GM23338 (cell line): Measurements from ENCODE around the gene RIMS1. TPM values are rescaled to one million over a fixed set of nuclear protein-coding genes. Genes with fewer than 3 reads are reported as not detected.

Experiments
- ATAC-seq: fragments of 200-7000 bp; cut with Tn5 transposase; 3 replicates; pipeline ENCODE4 v1.9.1; 2020
- DNase-seq: peaks from one replicate; pipeline ENCODE4 v3.0.0-alpha.2; 2015; ENCODE audit warnings: low spot score
- H2AFZ ChIP-seq: fragments of 200-600 bp; sonication (generic); 2 replicates; pipeline ENCODE4 v1.8.0; 2016; ENCODE audit warnings: antibody characterized with exemption, mild to moderate bottlenecking, moderate library complexity
- H3F3A ChIP-seq: fragments of 200-600 bp; sonication (generic); replicated peaks from 2 replicates; pipeline ENCODE4 v1.8.0; 2017; ENCODE audit warnings: antibody characterized with exemption, mixed run types, low read depth
- H3K27ac ChIP-seq: fragments of 200-600 bp; sonication (generic); 2 replicates; pipeline ENCODE4 v1.6.1; 2016; ENCODE audit warnings: low read depth
- H3K27me3 ChIP-seq: fragments of 200-600 bp; sonication (generic); 2 replicates; pipeline ENCODE4 v1.8.0; 2016; ENCODE audit warnings: mild to moderate bottlenecking, mixed run types, moderate library complexity; ENCODE audit not compliant: insufficient read depth
- H3K36me3 ChIP-seq: fragments of 200-600 bp; sonication (generic); 2 replicates; pipeline ENCODE4 v1.8.0; 2016; ENCODE audit warnings: mild to moderate bottlenecking; ENCODE audit not compliant: insufficient read depth
- H3K4me1 ChIP-seq: fragments of 200-600 bp; sonication (generic); 2 replicates; pipeline ENCODE4 v1.8.0; 2016; ENCODE audit warnings: mild to moderate bottlenecking, moderate library complexity; ENCODE audit not compliant: insufficient read depth
- H3K4me2 ChIP-seq: fragments of 200-600 bp; sonication (generic); 2 replicates; pipeline ENCODE4 v1.7.1; 2017; ENCODE audit warnings: mixed run types
- H3K4me3 ChIP-seq: fragments of 200-600 bp; sonication (generic); 2 replicates; pipeline ENCODE4 v1.6.1; 2016; ENCODE audit warnings: mixed run types
- H3K79me2 ChIP-seq: fragments of 200-600 bp; sonication (generic); replicated peaks from 2 replicates; pipeline ENCODE4 v1.8.0; 2017; ENCODE audit warnings: mild to moderate bottlenecking; ENCODE audit not compliant: insufficient read depth
- H3K9me2 ChIP-seq: fragments of 200-600 bp; sonication (generic); 2 replicates; pipeline ENCODE4 v1.8.0; 2017; ENCODE audit not compliant: insufficient read depth
- H4K20me1 ChIP-seq: fragments of 200-600 bp; sonication (generic); replicated peaks from 2 replicates; pipeline ENCODE4 v1.8.0; 2017; ENCODE audit warnings: mild to moderate bottlenecking; ENCODE audit not compliant: insufficient read depth
- H3K27ac Mint-ChIP-seq: 2 replicates; pipeline ENCODE4 v1.8.0; 2020; ENCODE audit warnings: inconsistent platforms, mild to moderate bottlenecking, moderate library complexity, mixed read lengths
- H3K27me3 Mint-ChIP-seq: 3 replicates; pipeline ENCODE4 v1.8.0; 2022; ENCODE audit warnings: low read depth, mild to moderate bottlenecking, moderate library complexity, mixed read lengths, inconsistent platforms; ENCODE audit not compliant: insufficient read depth, poor library complexity
- H3K36me3 Mint-ChIP-seq: 3 replicates; pipeline ENCODE4 v1.8.0; 2021; ENCODE audit warnings: low read depth, mild to moderate bottlenecking, inconsistent platforms, moderate library complexity, mixed read lengths
- H3K4me1 Mint-ChIP-seq: 3 replicates; pipeline ENCODE4 v1.8.0; 2020; ENCODE audit warnings: mild to moderate bottlenecking, inconsistent platforms, mixed read lengths
- H3K4me3 Mint-ChIP-seq: 3 replicates; pipeline ENCODE4 v1.8.0; 2021; ENCODE audit warnings: moderate library complexity, mild to moderate bottlenecking, inconsistent platforms, mixed read lengths
- H3K9me3 Mint-ChIP-seq: 3 replicates; pipeline ENCODE4 v1.8.0; 2020; ENCODE audit warnings: moderate library complexity, mild to moderate bottlenecking, inconsistent platforms, mixed read lengths
- CREB1 ChIP-seq: fragments of 250-450 bp; sonication (Bioruptor Pico); IDR thresholded peaks from 2 replicates; pipeline ENCODE4 v1.5.0; 2020; ENCODE audit warnings: low read depth, mild to moderate bottlenecking, moderate library complexity
- EZH2 ChIP-seq: fragments of 200-600 bp; sonication (generic); IDR thresholded peaks from one replicate; pipeline ENCODE4 v1.8.0; 2017; ENCODE audit warnings: antibody characterized with exemption, mild to moderate bottlenecking, low read depth; ENCODE audit not compliant: unreplicated experiment
- EZH2phosphoT487 ChIP-seq: fragments of 200-600 bp; sonication (generic); IDR thresholded peaks from one replicate; pipeline ENCODE4 v1.8.1; 2018; ENCODE audit warnings: antibody characterized with exemption; ENCODE audit not compliant: unreplicated experiment
- JUNB ChIP-seq: IDR thresholded peaks from one replicate; pipeline ENCODE4 v1.6.1; 2016; ENCODE audit warnings: antibody characterized with exemption; ENCODE audit not compliant: unreplicated experiment
- NANOG ChIP-seq: IDR thresholded peaks from 2 replicates; pipeline ENCODE4 v1.6.1; 2016; ENCODE audit warnings: antibody characterized with exemption, borderline replicate concordance
- POLR2AphosphoS5 ChIP-seq: IDR thresholded peaks from 2 replicates; pipeline ENCODE4 v1.6.1; 2016; ENCODE audit warnings: antibody characterized with exemption, low read depth
- STAT1 ChIP-seq: IDR thresholded peaks from one replicate; pipeline ENCODE4 v1.6.1; 2016; ENCODE audit warnings: antibody characterized with exemption; ENCODE audit not compliant: unreplicated experiment
- polyA plus RNA-seq: library from polyadenylated mRNA; unstranded; fragments of >200 nt; fragmentation: Nextera tagmentation; extraction: Ambion mirVana; gene quantifications from 2 replicates; pipeline ENCODE4 v1.2.1, GENCODE V29; 2016
- total RNA-seq: library from RNA; depleted of rRNA; stranded (reverse); fragments of >200 nt; shearing (Covaris generic); gene quantifications from 2 replicates; pipeline ENCODE4 v1.2.3, GENCODE V29; 2014
- TF ChIP-seq, protein P1 (sequence below): IDR thresholded peaks from 2 replicates; pipeline ENCODE4 v1.6.1; 2016; ENCODE audit warnings: antibody characterized with exemption
- TF ChIP-seq, protein P2 (sequence below), 2 experiments: fragments of 200-600 bp in 1 of 2; sonication (generic) in 1 of 2; conservative IDR thresholded peaks; 2 replicates each; pipeline versions ENCODE4 v1.5.1 to v1.6.1; 2016 to 2017; ENCODE audit warnings: antibody characterized with exemption in 2 of 2, low read depth in 2 of 2, mild to moderate bottlenecking in 2 of 2, moderate library complexity in 1 of 2
- TF ChIP-seq, protein P3 (sequence below): IDR thresholded peaks from one replicate; pipeline ENCODE4 v1.6.1; 2018; ENCODE audit warnings: antibody characterized with exemption; ENCODE audit not compliant: unreplicated experiment

Gene RIMS1
- total and polyA plus RNA-seq, 2 experiments from 2014 or later: 0.89 to 4.0 TPM

GRCh38 chr6:72250664-72251063 lies 364.3 kb downstream of the RIMS1 start:
- H3K36me3 Mint-ChIP-seq: no peaks in the 10 kb centered on the region

More at GRCh38 chr6:72250664-72251063, 364.3 kb downstream of the RIMS1 start:
- Histone ChIP-seq H3K79me2 (no peaks in the 10 kb centered on the region), H3K4me1 (peaks cover 14% of the 10 kb centered on the region), H4K20me1 (no peaks in the 10 kb centered on the region), H3K36me3 (no peaks in the 10 kb centered on the region), H3F3A (no peaks in the 10 kb centered on the region), H3K9me2 (no peaks in the 10 kb centered on the region), H2AFZ (no peak overlapping the region), H3K4me2 (no peak overlapping the region), H3K27ac (no peak overlapping the region), H3K27me3 (no peaks in the 10 kb centered on the region), H3K4me3 (no peak overlapping the region)
- peaks cover 2% of the 10 kb centered on the region for H3K27me3 Mint-ChIP-seq
- H3K9me3 Mint-ChIP-seq: no peaks in the 10 kb centered on the region
- DNase-seq (no peak), ATAC-seq (no peak)
- no peak overlapping the region for H3K27ac Mint-ChIP-seq
- TF ChIP-seq EZH2 (no peak), STAT1 (no peak), CREB1 (no peak), POLR2AphosphoS5 (no peak), EZH2phosphoT487 (no peak), JUNB (no peak), NANOG (no peak)
- TF ChIP-seq, protein P1, sequence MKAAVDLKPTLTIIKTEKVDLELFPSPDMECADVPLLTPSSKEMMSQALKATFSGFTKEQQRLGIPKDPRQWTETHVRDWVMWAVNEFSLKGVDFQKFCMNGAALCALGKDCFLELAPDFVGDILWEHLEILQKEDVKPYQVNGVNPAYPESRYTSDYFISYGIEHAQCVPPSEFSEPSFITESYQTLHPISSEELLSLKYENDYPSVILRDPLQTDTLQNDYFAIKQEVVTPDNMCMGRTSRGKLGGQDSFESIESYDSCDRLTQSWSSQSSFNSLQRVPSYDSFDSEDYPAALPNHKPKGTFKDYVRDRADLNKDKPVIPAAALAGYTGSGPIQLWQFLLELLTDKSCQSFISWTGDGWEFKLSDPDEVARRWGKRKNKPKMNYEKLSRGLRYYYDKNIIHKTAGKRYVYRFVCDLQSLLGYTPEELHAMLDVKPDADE: no peak
- TF ChIP-seq, protein P2, sequence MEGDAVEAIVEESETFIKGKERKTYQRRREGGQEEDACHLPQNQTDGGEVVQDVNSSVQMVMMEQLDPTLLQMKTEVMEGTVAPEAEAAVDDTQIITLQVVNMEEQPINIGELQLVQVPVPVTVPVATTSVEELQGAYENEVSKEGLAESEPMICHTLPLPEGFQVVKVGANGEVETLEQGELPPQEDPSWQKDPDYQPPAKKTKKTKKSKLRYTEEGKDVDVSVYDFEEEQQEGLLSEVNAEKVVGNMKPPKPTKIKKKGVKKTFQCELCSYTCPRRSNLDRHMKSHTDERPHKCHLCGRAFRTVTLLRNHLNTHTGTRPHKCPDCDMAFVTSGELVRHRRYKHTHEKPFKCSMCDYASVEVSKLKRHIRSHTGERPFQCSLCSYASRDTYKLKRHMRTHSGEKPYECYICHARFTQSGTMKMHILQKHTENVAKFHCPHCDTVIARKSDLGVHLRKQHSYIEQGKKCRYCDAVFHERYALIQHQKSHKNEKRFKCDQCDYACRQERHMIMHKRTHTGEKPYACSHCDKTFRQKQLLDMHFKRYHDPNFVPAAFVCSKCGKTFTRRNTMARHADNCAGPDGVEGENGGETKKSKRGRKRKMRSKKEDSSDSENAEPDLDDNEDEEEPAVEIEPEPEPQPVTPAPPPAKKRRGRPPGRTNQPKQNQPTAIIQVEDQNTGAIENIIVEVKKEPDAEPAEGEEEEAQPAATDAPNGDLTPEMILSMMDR (conservative IDR thresholded peaks at IDR 0.05; ENCODE audit: low read depth in 2 of 2): no peak
- TF ChIP-seq, protein P3, sequence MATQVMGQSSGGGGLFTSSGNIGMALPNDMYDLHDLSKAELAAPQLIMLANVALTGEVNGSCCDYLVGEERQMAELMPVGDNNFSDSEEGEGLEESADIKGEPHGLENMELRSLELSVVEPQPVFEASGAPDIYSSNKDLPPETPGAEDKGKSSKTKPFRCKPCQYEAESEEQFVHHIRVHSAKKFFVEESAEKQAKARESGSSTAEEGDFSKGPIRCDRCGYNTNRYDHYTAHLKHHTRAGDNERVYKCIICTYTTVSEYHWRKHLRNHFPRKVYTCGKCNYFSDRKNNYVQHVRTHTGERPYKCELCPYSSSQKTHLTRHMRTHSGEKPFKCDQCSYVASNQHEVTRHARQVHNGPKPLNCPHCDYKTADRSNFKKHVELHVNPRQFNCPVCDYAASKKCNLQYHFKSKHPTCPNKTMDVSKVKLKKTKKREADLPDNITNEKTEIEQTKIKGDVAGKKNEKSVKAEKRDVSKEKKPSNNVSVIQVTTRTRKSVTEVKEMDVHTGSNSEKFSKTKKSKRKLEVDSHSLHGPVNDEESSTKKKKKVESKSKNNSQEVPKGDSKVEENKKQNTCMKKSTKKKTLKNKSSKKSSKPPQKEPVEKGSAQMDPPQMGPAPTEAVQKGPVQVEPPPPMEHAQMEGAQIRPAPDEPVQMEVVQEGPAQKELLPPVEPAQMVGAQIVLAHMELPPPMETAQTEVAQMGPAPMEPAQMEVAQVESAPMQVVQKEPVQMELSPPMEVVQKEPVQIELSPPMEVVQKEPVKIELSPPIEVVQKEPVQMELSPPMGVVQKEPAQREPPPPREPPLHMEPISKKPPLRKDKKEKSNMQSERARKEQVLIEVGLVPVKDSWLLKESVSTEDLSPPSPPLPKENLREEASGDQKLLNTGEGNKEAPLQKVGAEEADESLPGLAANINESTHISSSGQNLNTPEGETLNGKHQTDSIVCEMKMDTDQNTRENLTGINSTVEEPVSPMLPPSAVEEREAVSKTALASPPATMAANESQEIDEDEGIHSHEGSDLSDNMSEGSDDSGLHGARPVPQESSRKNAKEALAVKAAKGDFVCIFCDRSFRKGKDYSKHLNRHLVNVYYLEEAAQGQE: no peak
- no peak overlapping the region for H3K4me3 Mint-ChIP-seq
- H3K4me1 Mint-ChIP-seq: peaks cover 10% of the 10 kb centered on the region
